NCI-H345 treated with DMSO at 0.1 percent for 48 hours (cell line): ENCODE results near the gene FGFRL1.
A peak's percentile ranks its signal among the peaks of the same experiment; 100 is the strongest.
"Not testable (repeated sequence)": the region's sequence is repeated elsewhere in the genome, so short reads cannot be mapped to it uniquely, and the experiment has no call there.

Experiments
- DNase-seq: peaks from one replicate; lab custom pipeline; 2025; ENCODE audit not compliant: unreplicated experiment; lab: John Stamatoyannopoulos, UW

Gene FGFRL1

DNA sequence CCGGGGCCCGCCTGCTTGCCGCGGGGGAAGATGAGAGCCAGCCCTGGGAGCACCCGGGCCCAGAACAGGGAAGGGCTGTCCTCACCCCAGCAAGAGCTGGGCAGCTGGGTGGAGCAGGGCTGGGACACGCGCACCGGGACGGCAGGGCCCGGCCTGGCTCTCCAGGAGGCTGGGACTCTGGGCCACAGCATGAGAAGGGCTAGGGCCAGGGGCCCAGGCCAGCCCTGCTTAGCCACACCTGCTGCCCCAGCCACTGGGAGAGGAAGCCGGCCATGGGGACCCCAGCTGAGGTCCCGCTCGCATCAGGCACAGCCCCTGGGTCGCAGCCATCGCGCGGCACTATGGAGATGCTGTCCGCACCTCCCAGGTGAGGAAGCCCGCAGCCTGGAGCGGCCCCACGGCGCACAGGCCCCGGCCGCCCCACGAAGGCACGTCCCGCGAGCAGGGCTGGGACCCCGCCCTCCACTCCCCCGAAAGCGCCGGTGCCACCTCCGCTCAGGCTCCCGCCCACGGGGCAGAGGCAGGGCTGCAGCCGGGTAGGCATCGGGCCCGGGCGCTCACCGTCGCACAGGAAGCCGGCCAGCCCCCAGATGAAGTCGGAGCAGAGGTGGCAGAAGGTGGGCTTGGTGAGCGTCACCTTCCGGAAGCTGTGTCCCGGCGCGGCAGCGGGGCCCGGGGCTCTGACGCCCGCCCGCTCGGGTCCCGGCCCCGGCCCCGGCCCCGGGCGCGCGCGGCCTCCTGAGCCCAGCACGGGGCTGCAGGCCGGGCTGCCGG is 38.6 kb upstream of the FGFRL1 start:
- no peak for DNase-seq

DNA sequence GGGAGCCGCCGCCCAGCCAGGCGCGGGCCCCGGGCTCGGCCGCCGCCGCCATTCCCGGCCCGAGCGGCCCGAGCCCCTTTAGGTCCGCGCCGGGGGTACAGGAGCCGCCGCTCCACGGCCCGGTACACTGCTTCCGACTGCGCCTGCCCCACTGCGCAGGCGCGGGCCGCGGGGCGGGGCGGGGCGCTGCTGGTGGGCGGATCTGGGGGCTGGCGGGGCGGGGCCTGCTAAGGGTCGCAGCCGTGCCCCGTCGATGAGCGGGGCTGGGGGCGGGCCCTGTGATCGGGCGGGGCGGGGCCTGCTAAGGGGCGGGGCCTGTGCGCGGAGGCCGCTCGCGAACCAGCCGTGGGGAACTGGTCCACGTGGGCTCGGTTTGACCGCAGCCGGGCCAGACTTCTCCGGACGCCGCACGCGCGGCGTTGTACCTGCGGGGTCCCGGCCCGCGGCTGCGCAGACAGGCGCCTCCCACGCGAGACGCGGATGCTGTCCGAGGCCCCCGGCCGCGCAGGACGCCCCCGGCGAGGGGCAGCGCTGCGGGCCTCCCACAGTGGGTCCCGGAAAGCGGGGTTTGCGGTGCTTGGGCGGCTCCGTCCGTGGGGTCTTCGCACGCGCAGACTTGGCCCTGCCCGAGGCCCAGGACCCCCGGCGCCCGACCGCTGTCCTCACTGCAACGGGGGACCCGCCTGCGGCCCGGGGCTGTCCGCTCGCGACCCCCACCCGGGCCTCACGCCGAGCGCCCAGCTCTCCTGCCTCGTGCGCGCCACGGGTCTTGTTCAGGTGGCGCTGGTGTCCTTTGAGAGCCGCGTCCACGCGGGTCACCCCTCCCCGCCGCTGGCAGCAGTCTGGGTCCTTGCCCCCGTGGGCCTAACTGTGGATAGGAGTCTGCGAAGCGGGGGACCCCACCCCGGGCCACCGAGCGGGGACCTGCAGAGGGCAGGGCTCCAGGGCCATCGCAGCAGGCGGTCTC is 37.7 kb upstream of the FGFRL1 start, which contains the start of gene DGKQ:
DGKQ (minus strand) TSS at position 139 of the 967 bp plus-strand sequence; CDS start at position 52, 87 bp downstream.
- DNase-seq = peak; percentile 23

GRCh38 chr4:974668-975067 is 36.8 kb upstream of the FGFRL1 start:
- no peak for DNase-seq

GRCh38 chr4:976016-976415 is 35.4 kb upstream of the FGFRL1 start:
- not testable (repeated sequence) for DNase-seq

- no peak for DNase-seq
Measured at GRCh38 chr4:978957-979701, 32.3 kb upstream of the FGFRL1 start.

DNA sequence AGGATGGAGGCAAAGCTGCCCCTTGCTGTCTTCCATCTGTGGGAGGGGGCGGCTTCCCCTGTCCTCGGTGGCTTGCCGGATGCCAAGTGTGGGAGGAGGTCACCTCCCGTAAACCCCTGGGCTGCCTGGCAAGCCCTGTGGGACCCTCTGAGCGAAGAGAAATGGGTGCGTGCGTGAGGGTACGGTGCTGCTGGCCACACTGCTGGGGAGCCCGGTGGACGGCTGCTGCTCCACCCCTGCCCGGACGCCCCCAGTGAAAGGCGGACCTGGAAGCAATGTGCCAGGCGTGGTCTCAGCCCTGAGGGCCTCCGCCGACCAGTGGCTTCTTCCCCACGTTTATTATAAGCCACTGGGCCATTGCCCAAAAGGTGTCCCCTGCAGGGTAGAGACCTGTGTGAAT is 29.1 kb upstream of the FGFRL1 start:
- no peak for DNase-seq

- no peak for DNase-seq
Measured at GRCh38 chr4:982814-983213, 28.6 kb upstream of the FGFRL1 start.

GRCh38 chr4:984336-985054 is 26.9 kb upstream of the FGFRL1 start:
- DNase-seq = no peak

DNA sequence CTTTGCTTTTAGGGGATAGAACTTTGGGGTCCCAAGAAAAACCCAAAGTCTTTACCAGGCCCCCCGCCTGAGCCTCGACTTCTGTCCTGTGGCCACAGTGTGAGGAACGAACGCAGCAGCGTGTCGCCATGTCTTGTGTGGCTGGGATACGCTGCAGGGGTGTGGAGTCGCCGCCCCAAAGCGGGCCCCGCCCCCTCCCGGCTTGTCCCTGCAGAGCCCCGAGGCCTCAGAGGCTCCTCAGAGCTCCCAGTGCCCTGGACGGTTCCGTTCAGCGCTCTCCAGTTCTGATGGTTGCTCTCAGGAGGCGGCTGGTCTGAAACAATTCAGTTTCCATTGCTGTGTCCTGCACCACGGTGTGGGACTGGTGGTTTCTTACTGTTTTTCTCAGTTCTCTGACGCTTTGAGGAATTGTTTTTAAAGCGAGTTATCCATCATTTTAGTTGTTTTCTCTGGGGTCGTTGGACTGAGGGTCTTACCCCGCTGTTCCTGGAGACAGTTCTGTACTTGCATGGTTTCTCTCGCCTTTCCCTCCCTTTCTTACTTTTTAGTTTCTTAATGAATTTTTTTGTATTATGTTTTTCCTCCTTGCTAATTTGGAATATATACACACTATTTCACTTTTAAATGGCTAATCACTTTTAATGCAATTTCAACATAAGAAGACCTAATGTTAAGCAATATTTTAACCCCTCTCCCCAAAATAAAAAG is 26.1 kb upstream of the FGFRL1 start:
- no peak for DNase-seq

- no peak for DNase-seq
Measured at GRCh38 chr4:986428-986878, 25.0 kb upstream of the FGFRL1 start.

DNA sequence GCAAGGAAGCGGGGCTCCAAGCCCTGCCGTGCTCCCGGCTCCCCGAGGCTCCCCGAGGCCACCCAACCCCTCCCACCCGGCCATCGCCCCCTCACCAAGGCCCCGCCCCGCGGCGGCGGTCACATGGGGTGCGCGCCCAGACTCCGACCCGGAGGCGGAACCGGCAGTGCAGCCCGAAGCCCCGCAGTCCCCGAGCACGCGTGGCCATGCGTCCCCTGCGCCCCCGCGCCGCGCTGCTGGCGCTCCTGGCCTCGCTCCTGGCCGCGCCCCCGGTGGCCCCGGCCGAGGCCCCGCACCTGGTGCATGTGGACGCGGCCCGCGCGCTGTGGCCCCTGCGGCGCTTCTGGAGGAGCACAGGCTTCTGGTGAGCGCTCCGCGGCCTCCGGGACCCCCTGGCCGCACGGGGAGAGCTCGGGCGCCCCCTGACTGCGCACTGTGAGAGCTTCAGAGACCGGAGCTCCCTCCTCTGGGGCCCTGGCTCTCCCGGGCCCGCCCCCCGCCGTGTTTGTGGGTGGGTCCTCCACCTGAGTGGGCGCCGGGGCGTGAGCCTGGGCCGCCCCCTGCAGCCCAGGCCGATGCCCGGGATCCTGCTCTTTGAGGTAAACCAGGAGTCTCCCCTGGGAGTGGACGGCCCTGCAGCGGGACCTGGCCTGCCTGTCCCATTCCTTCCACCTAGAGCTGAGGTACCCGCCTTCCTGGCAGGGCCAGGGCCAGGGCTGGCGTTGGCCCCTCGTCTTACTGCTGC is 24.4 kb upstream of the FGFRL1 start, which contains the start of gene IDUA:
IDUA (plus strand) TSS at position 166 of the 745 bp plus-strand sequence; CDS start at position 207, 41 bp downstream.
- DNase-seq = peak; percentile 8

DNA sequence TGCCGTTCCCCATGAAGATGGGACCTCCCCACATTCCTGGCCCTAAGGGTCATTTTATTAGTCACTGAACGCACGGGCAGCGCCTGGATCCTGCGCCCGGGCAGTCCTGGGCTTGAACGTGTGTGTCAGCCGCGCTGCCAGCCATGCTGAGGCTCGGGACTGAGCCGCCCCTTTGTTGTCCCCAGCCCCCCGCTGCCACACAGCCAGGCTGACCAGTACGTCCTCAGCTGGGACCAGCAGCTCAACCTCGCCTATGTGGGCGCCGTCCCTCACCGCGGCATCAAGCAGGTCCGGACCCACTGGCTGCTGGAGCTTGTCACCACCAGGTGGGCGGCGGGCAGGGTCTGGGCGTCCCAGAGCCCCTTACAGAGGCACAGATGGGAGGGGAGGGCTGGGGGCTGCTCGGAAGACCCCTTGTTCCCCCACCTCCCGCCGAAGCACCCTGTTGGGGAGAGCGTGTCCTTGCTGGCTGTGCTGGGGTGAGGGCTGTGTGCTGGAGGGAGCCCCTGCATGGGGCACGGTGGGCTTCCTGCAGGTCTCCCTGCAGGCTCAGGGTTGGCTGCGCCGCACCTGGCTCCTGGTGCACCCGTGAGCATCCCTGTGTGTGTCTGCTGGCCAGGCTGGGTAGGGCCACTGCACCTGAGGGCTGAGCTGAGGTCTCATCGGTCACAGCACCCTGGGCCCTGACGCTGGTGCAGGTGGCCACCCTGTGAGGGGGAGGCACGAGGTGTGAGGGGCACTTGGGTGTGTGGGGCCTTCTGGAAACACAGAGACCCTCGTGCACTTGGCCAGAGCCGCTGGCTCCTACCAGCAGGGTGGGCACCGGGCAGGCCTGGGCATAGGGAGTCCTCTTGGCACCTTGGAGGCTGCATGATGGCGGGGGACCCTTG is 23.6 kb upstream of the FGFRL1 start:
- DNase-seq = no peak

- no peak for DNase-seq
Measured at GRCh38 chr4:988726-989721, 22.4 kb upstream of the FGFRL1 start.

DNA sequence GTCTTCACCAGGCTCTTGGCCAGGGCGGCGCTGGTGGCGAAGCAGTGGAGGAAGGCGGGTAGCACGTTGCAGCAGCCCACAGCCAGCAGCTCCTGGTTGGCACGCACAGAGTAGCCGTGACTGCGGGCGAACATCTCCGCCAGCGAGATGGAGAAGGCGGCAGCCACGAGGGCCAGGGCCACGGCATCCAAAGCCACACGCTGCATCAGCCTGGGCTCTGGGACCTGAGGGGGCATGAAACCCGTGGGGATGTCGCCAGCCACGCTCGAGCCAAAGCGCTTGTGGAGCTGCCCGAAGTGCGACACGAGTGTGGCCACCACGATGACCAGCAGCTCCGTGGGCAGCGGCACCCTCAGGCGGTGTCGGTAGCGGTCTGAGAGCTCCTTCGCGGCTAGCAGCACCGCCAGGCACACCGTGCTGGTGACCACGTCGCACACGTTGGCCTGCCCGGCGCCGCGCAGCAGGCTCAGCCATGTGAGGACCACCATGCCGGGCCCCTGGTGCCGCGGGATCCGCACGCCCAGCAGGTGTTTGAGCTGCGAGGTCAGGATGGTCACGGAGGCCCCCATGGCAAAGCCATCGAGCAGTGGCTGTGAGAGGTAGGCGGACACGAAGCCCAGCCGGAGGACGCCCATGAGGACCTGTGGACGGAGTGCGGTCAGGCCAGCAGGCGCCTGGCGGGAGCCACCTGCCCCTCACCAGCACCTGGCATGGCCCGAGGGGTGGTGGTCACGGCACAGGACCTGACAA is 21.5 kb upstream of the FGFRL1 start:
- DNase-seq = no peak

- DNase-seq = no peak
Measured at GRCh38 chr4:990746-991367, 20.6 kb upstream of the FGFRL1 start.
